WTC11 (cell line): ENCODE data around the gene CERCAM. TPM values are rescaled to one million over a fixed set of nuclear protein-coding genes. Genes with fewer than 3 reads are reported as not detected.

Experiments used
- ATAC-seq: fragments of 200-7000 bp; cut with Tn5 transposase; 2 replicates; pipeline ENCODE4 v1.10.0; 2021; ENCODE audit warnings: mild to moderate bottlenecking, moderate library complexity
- CTCF ChIA-PET: fragments of 300-600 bp; sonication (Branson Sonifier 250); formaldehyde crosslinking; loops from one replicate; lab custom pipeline; 2021; ENCODE audit warnings: antibody characterized with exemption; lab: Charles Lee
- POLR2A ChIA-PET: fragments of 350-600 bp; sonication (Branson Sonifier 250); formaldehyde crosslinking; loops from one replicate; lab custom pipeline; 2021; ENCODE audit warnings: antibody characterized with exemption; lab: Charles Lee
- DNase-seq: peaks from one replicate; pipeline ENCODE4 v3.0.0; 2021; ENCODE audit warnings: low spot score
- H3K27ac Mint-ChIP-seq: 2 replicates; pipeline ENCODE4 v1.8.0; 2021; ENCODE audit warnings: mixed read lengths
- H3K27me3 Mint-ChIP-seq: 2 replicates; pipeline ENCODE4 v1.8.0; 2021; ENCODE audit warnings: low read depth, mild to moderate bottlenecking, moderate library complexity, mixed read lengths
- H3K36me3 Mint-ChIP-seq: 2 replicates; pipeline ENCODE4 v1.8.0; 2021; ENCODE audit warnings: mixed read lengths
- H3K4me1 Mint-ChIP-seq: 2 replicates; pipeline ENCODE4 v1.8.0; 2022; ENCODE audit warnings: mixed read lengths
- H3K4me3 Mint-ChIP-seq: 2 replicates; pipeline ENCODE4 v1.8.0; 2021; ENCODE audit warnings: mild to moderate bottlenecking, moderate library complexity, mixed read lengths
- H3K9me3 Mint-ChIP-seq: 2 replicates; pipeline ENCODE4 v1.8.0; 2021; ENCODE audit warnings: mixed read lengths
- CREM ChIP-seq: sonication (generic); formaldehyde crosslinking; IDR thresholded peaks from 2 replicates; pipeline ENCODE4 v1.8.1; 2022; ENCODE audit warnings: mild to moderate bottlenecking, missing genetic modification reagents, moderate library complexity
- ESRRA ChIP-seq: sonication (generic); formaldehyde crosslinking; IDR thresholded peaks from 2 replicates; pipeline ENCODE4 v1.8.1; 2022; ENCODE audit warnings: mild to moderate bottlenecking, missing genetic modification reagents, borderline replicate concordance
- FOXP1 ChIP-seq: sonication (generic); formaldehyde crosslinking; IDR thresholded peaks from 2 replicates; pipeline ENCODE4 v1.8.0; 2022; ENCODE audit warnings: missing genetic modification reagents, mild to moderate bottlenecking, moderate library complexity, borderline replicate concordance
- GRHL2 ChIP-seq: fragments of 250-450 bp; sonication (Bioruptor Pico); IDR thresholded peaks from 2 replicates; pipeline ENCODE4 v1.8.0; 2022; ENCODE audit warnings: mild to moderate bottlenecking, moderate library complexity; ENCODE audit not compliant: insufficient replicate concordance, severe bottlenecking
- MYBL2 ChIP-seq: sonication (generic); formaldehyde crosslinking; IDR thresholded peaks from 2 replicates; pipeline ENCODE4 v1.8.1; 2023; ENCODE audit warnings: mild to moderate bottlenecking, moderate library complexity, missing genetic modification reagents
- ZNF232 ChIP-seq: sonication (generic); formaldehyde crosslinking; IDR thresholded peaks from 2 replicates; pipeline ENCODE4 v1.8.0; 2022; ENCODE audit warnings: mild to moderate bottlenecking, missing genetic modification reagents
- ZNF317 ChIP-seq: sonication (generic); formaldehyde crosslinking; IDR thresholded peaks from 2 replicates; pipeline ENCODE4 v1.8.1; 2023; ENCODE audit warnings: low read depth, mild to moderate bottlenecking, moderate library complexity, missing genetic modification reagents, borderline replicate concordance
- total RNA-seq: library from RNA; stranded (reverse); gene quantifications from 3 replicates; pipeline ENCODE4 v1.2.3, GENCODE V29; 2021
- TF ChIP-seq, protein P1 (sequence below): fragments of 250-450 bp; sonication (Bioruptor Pico); conservative IDR thresholded peaks from 2 replicates; pipeline ENCODE4 v1.9.0; 2021; ENCODE audit warnings: mild to moderate bottlenecking
- TF ChIP-seq, protein P2 (sequence below): sonication (generic); formaldehyde crosslinking; IDR thresholded peaks from 2 replicates; pipeline ENCODE4 v1.8.0; 2022; ENCODE audit warnings: mild to moderate bottlenecking, missing genetic modification reagents
- TF ChIP-seq, protein P3 (sequence below): sonication (generic); formaldehyde crosslinking; IDR thresholded peaks from 2 replicates; pipeline ENCODE4 v1.8.0; 2022; ENCODE audit warnings: mild to moderate bottlenecking, missing genetic modification reagents
- TF ChIP-seq, protein P4 (sequence below): sonication (generic); formaldehyde crosslinking; IDR thresholded peaks from 2 replicates; pipeline ENCODE4 v1.8.1; 2022; ENCODE audit warnings: low read depth, mild to moderate bottlenecking, moderate library complexity, missing genetic modification reagents, borderline replicate concordance
- TF ChIP-seq, protein P5 (sequence below): fragments of 250-450 bp; sonication (Bioruptor Pico); IDR thresholded peaks from 2 replicates; pipeline ENCODE4 v1.9.0; 2021; ENCODE audit warnings: mild to moderate bottlenecking

The CERCAM gene
- total RNA-seq, 1 experiment from 2014 or later = 15.2 TPM

DNA sequence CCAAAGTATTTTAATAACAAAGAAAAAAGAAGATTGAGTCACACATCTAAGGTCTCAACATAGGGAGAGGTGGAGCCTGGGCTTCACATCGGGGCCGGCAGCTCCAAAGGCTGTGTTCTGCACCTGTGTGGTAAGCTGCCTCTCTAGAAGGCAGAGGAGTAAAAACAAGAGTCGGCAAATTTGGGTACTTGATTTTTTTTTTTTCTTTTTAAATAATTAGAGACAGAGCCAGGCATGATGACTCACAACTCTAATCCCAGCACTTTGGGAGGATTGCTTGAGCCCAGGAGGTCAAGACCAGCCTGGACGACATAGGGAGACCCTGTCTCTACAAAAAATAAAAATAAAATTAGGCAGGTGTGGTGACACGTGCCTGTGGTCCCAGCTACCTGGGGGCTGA, 44.8 kb upstream of the CERCAM start (continued):
- TF ChIP-seq, protein P1, sequence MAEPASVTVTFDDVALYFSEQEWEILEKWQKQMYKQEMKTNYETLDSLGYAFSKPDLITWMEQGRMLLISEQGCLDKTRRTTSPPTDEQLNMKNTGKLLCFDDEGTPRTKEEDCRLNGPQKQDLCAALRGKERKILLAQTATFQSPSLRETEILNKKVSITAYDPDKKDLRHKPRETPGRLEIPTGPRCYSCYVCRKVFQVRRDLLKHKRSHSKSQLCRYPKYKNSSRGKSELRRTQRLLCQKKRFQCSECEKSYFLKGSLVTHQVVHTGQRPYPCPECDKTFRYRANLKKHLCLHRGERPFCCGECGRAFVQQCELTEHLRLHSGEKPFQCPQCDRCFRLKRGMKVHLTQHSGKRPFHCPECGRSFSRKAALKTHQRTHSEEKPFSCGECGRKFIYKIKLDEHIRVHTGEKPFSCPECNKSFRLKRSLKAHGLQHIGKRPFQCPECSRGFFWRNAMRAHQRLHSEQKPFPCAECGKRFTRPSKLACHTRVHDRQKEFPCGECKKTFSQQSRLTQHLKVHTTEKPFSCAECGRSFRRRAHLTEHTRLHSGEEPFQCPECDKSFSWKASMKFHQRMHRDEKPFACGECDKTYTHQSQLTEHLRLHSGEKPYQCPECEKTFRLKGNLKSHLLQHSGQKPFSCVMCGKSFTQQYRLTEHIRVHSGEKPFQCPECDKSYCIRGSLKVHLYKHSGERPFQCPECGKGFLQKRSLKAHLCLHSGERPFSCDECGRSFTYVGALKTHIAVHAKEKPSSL (CRISPR knock-in tag) = no peak
- TF ChIP-seq, all 79 proteins: peak for 0

DNA sequence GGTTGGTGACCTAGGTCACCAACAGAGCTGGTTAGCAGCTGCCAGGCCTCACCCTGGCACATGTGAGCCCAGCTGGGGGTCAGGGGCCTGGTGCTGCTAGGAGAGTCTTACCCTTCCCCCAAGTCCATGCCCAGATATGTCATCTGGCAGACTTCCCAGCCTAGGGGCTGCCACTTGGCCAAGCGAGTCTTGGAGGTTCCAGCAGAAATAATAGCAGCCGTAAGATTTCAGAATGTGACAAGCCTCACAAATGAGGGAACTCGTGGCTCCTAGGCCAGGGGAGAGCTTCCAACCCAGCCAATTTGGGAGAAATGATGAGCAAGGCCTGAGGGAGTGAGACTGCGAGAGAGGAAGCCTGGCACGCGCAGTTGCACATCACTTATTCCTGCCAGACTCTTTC, 38.4 kb upstream of the CERCAM start:
- TF ChIP-seq, protein P2, sequence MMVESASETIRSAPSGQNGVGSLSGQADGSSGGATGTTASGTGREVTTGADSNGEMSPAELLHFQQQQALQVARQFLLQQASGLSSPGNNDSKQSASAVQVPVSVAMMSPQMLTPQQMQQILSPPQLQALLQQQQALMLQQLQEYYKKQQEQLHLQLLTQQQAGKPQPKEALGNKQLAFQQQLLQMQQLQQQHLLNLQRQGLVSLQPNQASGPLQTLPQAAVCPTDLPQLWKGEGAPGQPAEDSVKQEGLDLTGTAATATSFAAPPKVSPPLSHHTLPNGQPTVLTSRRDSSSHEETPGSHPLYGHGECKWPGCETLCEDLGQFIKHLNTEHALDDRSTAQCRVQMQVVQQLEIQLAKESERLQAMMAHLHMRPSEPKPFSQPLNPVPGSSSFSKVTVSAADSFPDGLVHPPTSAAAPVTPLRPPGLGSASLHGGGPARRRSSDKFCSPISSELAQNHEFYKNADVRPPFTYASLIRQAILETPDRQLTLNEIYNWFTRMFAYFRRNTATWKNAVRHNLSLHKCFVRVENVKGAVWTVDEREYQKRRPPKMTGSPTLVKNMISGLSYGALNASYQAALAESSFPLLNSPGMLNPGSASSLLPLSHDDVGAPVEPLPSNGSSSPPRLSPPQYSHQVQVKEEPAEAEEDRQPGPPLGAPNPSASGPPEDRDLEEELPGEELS (CRISPR knock-in tag) = no peak
- TF ChIP-seq, protein P3, sequence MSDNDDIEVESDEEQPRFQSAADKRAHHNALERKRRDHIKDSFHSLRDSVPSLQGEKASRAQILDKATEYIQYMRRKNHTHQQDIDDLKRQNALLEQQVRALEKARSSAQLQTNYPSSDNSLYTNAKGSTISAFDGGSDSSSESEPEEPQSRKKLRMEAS (CRISPR knock-in tag) = no peak
- TF ChIP-seq ZNF317 (no peak), MYBL2 (CRISPR knock-in tag) (no peak)
- POLR2A ChIA-PET = interaction anchor here (1.1 to 1.9 kb wide), 4 partner anchors 11 to 106 kb away, joined by 4 to 23 read pairs (median 9); partner anchors contain the start of genes GOLGA2, SWI5 and URM1
- Mint-ChIP-seq H3K4me3 (peak overlapping the region; percentile 28), H3K27ac (no peak overlapping the region), H3K4me1 (peaks cover 53% of the 10 kb centered on the region), H3K27me3 (peaks cover 75% of the 10 kb centered on the region), H3K36me3 (peaks cover 15% of the 10 kb centered on the region), H3K9me3 (no peaks in the 10 kb centered on the region)
- CTCF ChIA-PET = interaction anchor here (0.9 to 3.4 kb wide), 12 partner anchors 11 to 87 kb away, joined by 3 to 49 read pairs (median 18); partner anchors contain the start of genes CERCAM and URM1
- DNase-seq (no peak), ATAC-seq (no peak)

DNA sequence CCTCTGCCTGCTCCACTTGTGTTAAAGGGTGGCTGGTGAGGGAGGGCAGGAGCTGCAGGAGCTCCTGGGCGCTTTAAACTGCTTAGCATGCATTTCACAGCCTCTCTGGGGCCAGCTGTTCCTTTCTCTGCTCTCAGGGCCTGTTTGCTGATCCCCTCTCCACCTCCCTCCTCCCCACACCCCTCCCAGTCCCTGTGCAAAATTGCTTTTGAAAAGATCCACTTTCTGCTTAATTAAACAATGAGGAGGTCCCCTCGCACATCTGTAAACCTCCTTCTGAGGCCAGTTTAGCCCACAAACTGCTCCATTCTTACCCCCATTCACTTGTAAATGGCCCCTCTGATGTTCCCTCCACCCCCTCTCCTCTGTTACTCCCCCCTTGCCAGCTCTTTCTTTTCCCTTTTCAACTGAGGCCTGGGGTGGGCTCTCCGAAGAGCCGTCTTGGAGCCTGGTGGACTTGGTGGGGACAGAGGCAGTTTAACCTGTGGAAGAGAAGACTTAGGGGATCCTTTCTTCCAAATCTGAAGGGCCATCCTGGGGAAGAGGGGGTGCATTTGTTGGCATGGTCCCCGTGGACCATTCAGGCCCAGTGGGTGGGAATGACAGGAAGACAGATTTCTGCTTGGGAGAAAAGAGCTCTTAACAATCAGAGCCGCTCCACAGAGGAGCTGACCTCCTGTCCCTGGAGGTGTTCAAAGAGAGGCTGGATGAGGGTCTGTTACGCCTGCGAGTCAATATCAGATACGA, 37.5 kb upstream of the CERCAM start:
- H3K9me3 Mint-ChIP-seq = no peaks in the 10 kb centered on the region
- peak overlapping the region; percentile 28 for H3K4me3 Mint-ChIP-seq
- ATAC-seq (peak; percentile 83), DNase-seq (peak; percentile 69)
- peaks cover 84% of the 10 kb centered on the region for H3K27me3 Mint-ChIP-seq
- TF ChIP-seq, protein P2 (CRISPR knock-in tag) = 0 out of 2 replicates have a peak, but pooled peaks have one; percentile 11
- no peak for TF ChIP-seq ZNF232 (CRISPR knock-in tag)
- no peak for TF ChIP-seq ESRRA
- TF ChIP-seq, protein P4, sequence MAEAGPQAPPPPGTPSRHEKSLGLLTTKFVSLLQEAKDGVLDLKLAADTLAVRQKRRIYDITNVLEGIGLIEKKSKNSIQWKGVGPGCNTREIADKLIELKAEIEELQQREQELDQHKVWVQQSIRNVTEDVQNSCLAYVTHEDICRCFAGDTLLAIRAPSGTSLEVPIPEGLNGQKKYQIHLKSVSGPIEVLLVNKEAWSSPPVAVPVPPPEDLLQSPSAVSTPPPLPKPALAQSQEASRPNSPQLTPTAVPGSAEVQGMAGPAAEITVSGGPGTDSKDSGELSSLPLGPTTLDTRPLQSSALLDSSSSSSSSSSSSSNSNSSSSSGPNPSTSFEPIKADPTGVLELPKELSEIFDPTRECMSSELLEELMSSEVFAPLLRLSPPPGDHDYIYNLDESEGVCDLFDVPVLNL (CRISPR knock-in tag) = no peak
- no peak for TF ChIP-seq CREM (CRISPR knock-in tag)
- no peak for TF ChIP-seq MYBL2 (CRISPR knock-in tag)
- TF ChIP-seq, protein P5, sequence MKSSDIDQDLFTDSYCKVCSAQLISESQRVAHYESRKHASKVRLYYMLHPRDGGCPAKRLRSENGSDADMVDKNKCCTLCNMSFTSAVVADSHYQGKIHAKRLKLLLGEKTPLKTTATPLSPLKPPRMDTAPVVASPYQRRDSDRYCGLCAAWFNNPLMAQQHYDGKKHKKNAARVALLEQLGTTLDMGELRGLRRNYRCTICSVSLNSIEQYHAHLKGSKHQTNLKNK (CRISPR knock-in tag) = no peak
- no peak for TF ChIP-seq FOXP1 (CRISPR knock-in tag)
- TF ChIP-seq GRHL2 (CRISPR knock-in tag) = no peak
- H3K27ac Mint-ChIP-seq = no peak overlapping the region
- POLR2A ChIA-PET = interaction anchor here (0.5 to 1.9 kb wide), 9 partner anchors 12 to 1355 kb away, joined by 3 to 23 read pairs (median 4); partner anchors contain the start of genes GOLGA2, SWI5 and URM1
- peaks cover 56% of the 10 kb centered on the region for H3K4me1 Mint-ChIP-seq
- CTCF ChIA-PET = interaction anchor here (0.6 to 3.4 kb wide), 19 partner anchors 10 to 641 kb away, joined by 3 to 49 read pairs (median 5); partner anchors contain the start of genes CERCAM and URM1
- peaks cover 24% of the 10 kb centered on the region for H3K36me3 Mint-ChIP-seq
